ENCODE data around the gene SERBP1. TPM values are rescaled to one million over a fixed set of nuclear protein-coding genes. Genes with fewer than 3 reads are reported as not detected.
"Not testable (repeated sequence)": the region's sequence is repeated elsewhere in the genome, so short reads cannot be mapped to it uniquely, and the experiment has no call there.

Gene SERBP1
- total RNA-seq, 4 donors from 2014 or later: 115 to 307 (median 143) TPM

DNA sequence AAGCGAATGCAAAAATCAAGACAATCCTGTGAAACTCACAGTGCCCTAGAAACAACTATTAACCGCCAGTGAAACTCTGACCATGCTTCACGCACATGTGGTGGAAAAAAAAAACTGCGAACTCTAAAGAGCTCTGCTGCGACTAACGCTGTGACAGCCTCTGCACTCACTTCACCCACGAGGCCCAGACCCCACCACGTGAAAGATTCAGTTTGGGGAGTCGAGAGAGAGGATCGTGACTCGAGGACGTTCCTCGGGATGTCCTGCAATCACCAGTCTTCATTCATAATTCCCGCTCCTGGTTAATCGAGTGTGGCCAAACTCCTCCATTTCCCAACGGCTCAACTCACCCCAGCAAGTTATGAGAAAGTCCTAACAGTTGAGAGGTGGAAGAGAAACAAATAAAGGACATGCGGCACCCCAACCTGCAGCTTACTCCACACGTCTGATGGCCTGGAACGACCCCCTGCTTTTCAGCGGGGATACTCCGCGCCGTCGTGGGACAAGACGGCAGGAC lies 1.1 kb downstream of the SERBP1 start:
- H3K4me1 ChIP-seq: no peaks in the 10 kb centered on the region
- intact Hi-C loops (cut with DNase I; ENCODE audit: low total_unique reads): no loop called here
- no peak for DNase-seq
- no peaks in the 10 kb centered on the region for H3K9me3 ChIP-seq
- H3K27me3 ChIP-seq: no peaks in the 10 kb centered on the region
- TF ChIP-seq POLR2A (IDR thresholded peaks at IDR 0.05): no peak
- TF ChIP-seq, protein P1, sequence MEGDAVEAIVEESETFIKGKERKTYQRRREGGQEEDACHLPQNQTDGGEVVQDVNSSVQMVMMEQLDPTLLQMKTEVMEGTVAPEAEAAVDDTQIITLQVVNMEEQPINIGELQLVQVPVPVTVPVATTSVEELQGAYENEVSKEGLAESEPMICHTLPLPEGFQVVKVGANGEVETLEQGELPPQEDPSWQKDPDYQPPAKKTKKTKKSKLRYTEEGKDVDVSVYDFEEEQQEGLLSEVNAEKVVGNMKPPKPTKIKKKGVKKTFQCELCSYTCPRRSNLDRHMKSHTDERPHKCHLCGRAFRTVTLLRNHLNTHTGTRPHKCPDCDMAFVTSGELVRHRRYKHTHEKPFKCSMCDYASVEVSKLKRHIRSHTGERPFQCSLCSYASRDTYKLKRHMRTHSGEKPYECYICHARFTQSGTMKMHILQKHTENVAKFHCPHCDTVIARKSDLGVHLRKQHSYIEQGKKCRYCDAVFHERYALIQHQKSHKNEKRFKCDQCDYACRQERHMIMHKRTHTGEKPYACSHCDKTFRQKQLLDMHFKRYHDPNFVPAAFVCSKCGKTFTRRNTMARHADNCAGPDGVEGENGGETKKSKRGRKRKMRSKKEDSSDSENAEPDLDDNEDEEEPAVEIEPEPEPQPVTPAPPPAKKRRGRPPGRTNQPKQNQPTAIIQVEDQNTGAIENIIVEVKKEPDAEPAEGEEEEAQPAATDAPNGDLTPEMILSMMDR (IDR thresholded peaks at IDR 0.05): no peak
- no peaks in the 10 kb centered on the region for H3K36me3 ChIP-seq
- peak overlapping the region; percentile 91 for H3K27ac ChIP-seq
- H3K4me3 ChIP-seq: peak overlapping the region; percentile 73 to 82

DNA sequence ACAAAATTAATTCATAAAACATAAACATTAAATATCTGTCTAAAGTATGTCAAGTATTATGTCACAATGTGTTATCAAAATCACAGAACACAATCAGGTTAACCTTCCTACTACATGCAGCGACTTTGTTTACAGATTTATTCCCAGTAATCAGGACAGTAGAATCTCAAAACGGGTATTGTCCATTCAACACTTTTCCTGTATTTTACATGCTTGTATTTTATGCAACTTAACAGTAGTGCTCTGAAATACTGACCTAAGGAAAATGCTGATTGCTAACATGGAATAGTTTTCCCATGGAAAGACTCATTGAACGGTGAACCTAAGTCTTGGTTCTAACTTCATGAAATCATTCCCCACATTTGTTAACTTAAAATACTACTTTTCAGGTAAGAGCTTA lies 2.3 kb downstream of the SERBP1 start:
- TF ChIP-seq, protein P1 (IDR thresholded peaks at IDR 0.05): no peak
- no peak for TF ChIP-seq POLR2A (IDR thresholded peaks at IDR 0.05)
- DNase-seq: no peak
- intact Hi-C loops (cut with DNase I; ENCODE audit: low total_unique reads): no loop called here

GRCh38 chr1:67427465-67427864 lies 2.7 kb downstream of the SERBP1 start:
- intact Hi-C loops (cut with DNase I; ENCODE audit: low total_unique reads): no loop called here
- Histone ChIP-seq H3K27me3 (no peaks in the 10 kb centered on the region), H3K4me1 (no peaks in the 10 kb centered on the region), H3K36me3 (no peaks in the 10 kb centered on the region), H3K4me3 (peak overlapping the region; percentile 73 to 82), H3K9me3 (no peaks in the 10 kb centered on the region), H3K27ac (no peak overlapping the region)
- DNase-seq: no peak
- TF ChIP-seq POLR2A (IDR thresholded peaks at IDR 0.05): no peak
- TF ChIP-seq, protein P1 (IDR thresholded peaks at IDR 0.05): no peak

More for the DNA sequence above, 2.3 kb downstream of the SERBP1 start:
- peak overlapping the region in 1 of 2 donors; percentile 91 for H3K27ac ChIP-seq
- peak overlapping the region; percentile 73 to 82 for H3K4me3 ChIP-seq
- H3K9me3 ChIP-seq: no peaks in the 10 kb centered on the region
- H3K36me3 ChIP-seq: no peaks in the 10 kb centered on the region
- H3K27me3 ChIP-seq: no peaks in the 10 kb centered on the region
- no peaks in the 10 kb centered on the region for H3K4me1 ChIP-seq

DNA sequence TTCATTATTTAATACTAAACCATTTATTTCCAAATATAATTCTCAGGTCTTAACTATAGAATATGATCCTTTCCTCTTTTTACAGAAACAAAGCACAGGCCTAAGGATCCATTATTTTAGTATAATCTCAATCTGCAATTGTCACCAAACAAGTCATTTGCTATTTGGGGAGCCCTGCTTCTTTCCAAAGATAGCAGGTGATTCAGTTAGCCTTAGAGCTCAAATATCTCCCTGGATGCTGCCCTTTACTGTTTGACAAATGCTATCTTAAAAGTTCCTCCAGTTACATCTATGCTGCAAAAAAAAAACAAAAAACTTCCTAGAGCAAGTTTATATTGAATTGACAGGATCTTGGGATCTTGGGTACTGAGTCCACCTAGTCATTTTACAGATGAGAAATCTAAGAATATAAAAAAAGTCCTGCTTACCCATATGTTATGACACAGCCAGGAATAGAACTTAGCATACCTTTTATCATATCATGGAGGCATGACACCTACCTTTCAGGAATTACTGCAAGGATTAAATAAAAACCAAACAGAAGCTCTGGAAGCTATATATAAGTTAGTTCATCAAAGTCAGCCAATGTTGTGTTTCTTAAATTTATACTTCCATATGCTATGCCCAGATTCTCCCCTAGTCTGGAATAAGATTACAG lies 9.2 kb downstream of the SERBP1 start:
- TF ChIP-seq, protein P1 (IDR thresholded peaks at IDR 0.05): no peak
- no peak for TF ChIP-seq POLR2A (IDR thresholded peaks at IDR 0.05)
- DNase-seq: no peak
- no peak overlapping the region for H3K27ac ChIP-seq
- H3K4me3 ChIP-seq: no peak overlapping the region
- intact Hi-C loops (cut with DNase I; ENCODE audit: low total_unique reads): no loop called here
- no peaks in the 10 kb centered on the region for H3K4me1 ChIP-seq
- no peaks in the 10 kb centered on the region for H3K9me3 ChIP-seq
- no peaks in the 10 kb centered on the region for H3K27me3 ChIP-seq
- H3K36me3 ChIP-seq: no peaks in the 10 kb centered on the region

DNA sequence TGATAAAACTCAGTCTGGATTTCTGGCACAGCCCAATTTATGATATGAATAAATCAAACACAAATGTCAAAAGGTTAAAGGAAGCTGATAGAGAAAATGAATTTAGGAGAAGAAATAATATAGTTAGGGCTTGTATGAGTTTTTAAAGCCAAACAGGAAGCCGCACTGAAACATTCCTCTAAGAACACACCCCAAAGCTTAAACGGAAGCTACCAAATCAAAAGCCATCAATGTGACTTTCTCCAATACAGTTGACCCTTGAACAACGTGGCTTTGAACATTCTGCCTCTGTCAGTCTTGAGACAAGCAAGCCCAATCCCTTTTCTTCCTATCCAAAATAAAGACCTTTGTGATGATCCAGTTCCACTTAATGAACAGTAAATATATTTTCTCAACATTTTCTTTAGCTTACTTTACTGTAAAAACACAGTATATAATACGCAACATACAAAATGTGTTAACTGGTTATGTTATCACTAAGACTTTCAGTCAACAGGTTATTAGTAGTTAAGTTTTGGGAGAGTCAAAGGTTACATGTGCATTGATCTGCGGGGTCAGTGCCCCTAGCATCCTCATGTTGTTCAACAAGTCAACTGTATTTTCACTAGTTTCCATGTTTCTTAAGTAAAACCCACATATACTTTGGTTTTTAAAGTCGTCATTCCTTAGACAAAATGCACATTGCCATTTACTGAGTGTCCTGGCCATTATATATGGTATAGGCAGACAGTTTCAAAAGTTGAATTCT lies 11.2 kb downstream of the SERBP1 start:
- no peaks in the 10 kb centered on the region for H3K27me3 ChIP-seq
- TF ChIP-seq, protein P1 (IDR thresholded peaks at IDR 0.05): no peak
- no peak for TF ChIP-seq POLR2A (IDR thresholded peaks at IDR 0.05)
- intact Hi-C loops (cut with DNase I; ENCODE audit: low total_unique reads): no loop called here
- H3K4me1 ChIP-seq: no peaks in the 10 kb centered on the region
- DNase-seq: no peak
- no peak overlapping the region for H3K27ac ChIP-seq
- no peaks in the 10 kb centered on the region for H3K9me3 ChIP-seq
- no peaks in the 10 kb centered on the region for H3K36me3 ChIP-seq
- H3K4me3 ChIP-seq: no peak overlapping the region

GRCh38 chr1:67417733-67418132 lies 12.5 kb downstream of the SERBP1 start:
- H3K36me3 ChIP-seq; H3K27ac ChIP-seq; H3K9me3 ChIP-seq; DNase-seq; H3K27me3 ChIP-seq; H3K4me1 ChIP-seq; H3K4me3 ChIP-seq; intact Hi-C loops (cut with DNase I; ENCODE audit: low total_unique reads): not testable (repeated sequence)
